Gastrocnemius medialis (tissue), 4 donors: ENCODE results near the gene TLR5. TPM values are rescaled to one million over a fixed set of nuclear protein-coding genes. Genes with fewer than 3 reads are reported as not detected.

ENCODE experiments used
- ATAC-seq, 2 donors: fragments of 150-250 bp; one replicate each; pipeline ENCODE4 v1.9.1; 2016
- DNase-seq, 2 donors: peaks; one replicate each; pipeline ENCODE4 v3.0.0-alpha.2; 2019
- H3K27ac ChIP-seq, 4 donors: fragments of 200-600 bp; sonication (generic); 1 replicate in 1 of 4; 2 replicates in 3 of 4; pipeline ENCODE4 v1.5.1; 2016 to 2018; ENCODE audit warnings: mild to moderate bottlenecking in 2 of 4, moderate library complexity in 1 of 4
- H3K27me3 ChIP-seq, 3 donors: fragments of 200-600 bp; sonication (generic) in 2 of 3; 1 replicate in 1 of 3; 2 replicates in 2 of 3; pipeline versions ENCODE4 v1.5.1 to v1.6.0; 2016 to 2019; ENCODE audit warnings: mild to moderate bottlenecking in 1 of 3, moderate library complexity in 1 of 3
- H3K36me3 ChIP-seq, 2 donors: fragments of 200-600 bp; sonication (generic) in 1 of 2; one replicate each; pipeline ENCODE4 v1.5.1; 2017 to 2018
- H3K4me1 ChIP-seq, 2 donors: fragments of 200-600 bp; sonication (generic) in 1 of 2; one replicate each; pipeline ENCODE4 v1.5.1; 2016 to 2017; ENCODE audit warnings: mild to moderate bottlenecking in 2 of 2
- H3K4me3 ChIP-seq, 4 donors: fragments of 200-600 bp; sonication (generic) in 3 of 4; 1 replicate in 1 of 4; 2 replicates in 3 of 4; pipeline ENCODE4 v1.5.1; 2016 to 2019; ENCODE audit warnings: mild to moderate bottlenecking in 2 of 4
- H3K9me3 ChIP-seq, 3 donors: fragments of 200-600 bp; sonication (generic) in 2 of 3; 1 replicate in 1 of 3; 2 replicates in 2 of 3; pipeline ENCODE4 v1.5.1; 2016 to 2019
- CTCF ChIP-seq, 5 experiments: fragments of 450-650 bp in 3 of 5; fragments of 200-600 bp in 2 of 5; sonication (generic) in 2 of 5; IDR thresholded peaks in 4 of 5; conservative IDR thresholded peaks in 1 of 5; 1 replicate in 4 of 5; 2 replicates in 1 of 5; pipeline ENCODE4 v1.5.1; 2016 to 2019; ENCODE audit warnings: antibody characterized with exemption in 5 of 5, mild to moderate bottlenecking in 3 of 5, moderate library complexity in 3 of 5
- POLR2A ChIP-seq, 2 donors: fragments of 450-650 bp; IDR thresholded peaks; one replicate each; pipeline ENCODE4 v1.6.1; 2017; ENCODE audit warnings: antibody characterized with exemption in 2 of 2, mild to moderate bottlenecking in 2 of 2, moderate library complexity in 2 of 2
- in situ Hi-C, 4 donors: fragments of 200-750 bp; cut with MboI; loops; one replicate each; pipeline versions ENCODE4 v1.15.0 to v1.8.0; 2017; ENCODE audit warnings: low sequenced_read_pairs in 4 of 4
- intact Hi-C: fragments of 100-400 bp; cut with DNase I; formaldehyde crosslinking; loops from one replicate; pipeline ENCODE4 v1.15.1; 2023; ENCODE audit warnings: low total_unique reads
- total RNA-seq, 4 donors: library from RNA; depleted of rRNA; stranded (reverse); fragments of >200 nt; gene quantifications; one replicate each; pipeline versions ENCODE4 v1.1.0 to v1.2.3, GENCODE V29; 2016

The TLR5 gene
- total RNA-seq, 4 donors from 2014 or later, result 0.49 to 2.1 (median 1.3) TPM

GRCh38 chr1:223152399-223152798, 9.4 kb upstream of the TLR5 start:
- no peak overlapping the region for H3K4me3 ChIP-seq
- in situ Hi-C loops, result no loop called here
- H3K36me3 ChIP-seq, result no peaks in the 10 kb centered on the region
- ATAC-seq (no peak), DNase-seq (no peak)
- no peak overlapping the region for H3K27ac ChIP-seq
- no peak for TF ChIP-seq CTCF (IDR thresholded peaks at IDR 0.05 in 4 of 5, conservative IDR thresholded peaks at IDR 0.05 in 1 of 5)
- TF ChIP-seq POLR2A (IDR thresholded peaks at IDR 0.05), result no peak
- H3K27me3 ChIP-seq, result no peaks in the 10 kb centered on the region
- H3K9me3 ChIP-seq, result no peaks in the 10 kb centered on the region
- peaks cover 0 to 4% of the 10 kb centered on the region in 2 donors for H3K4me1 ChIP-seq
- intact Hi-C loops, result no loop called here

- Histone ChIP-seq H3K27me3 (no peaks in the 10 kb centered on the region), H3K4me3 (no peak overlapping the region), H3K9me3 (no peaks in the 10 kb centered on the region), H3K4me1 (peaks cover 0 to 4% of the 10 kb centered on the region in 2 donors), H3K27ac (no peak overlapping the region), H3K36me3 (no peaks in the 10 kb centered on the region)
- TF ChIP-seq POLR2A (IDR thresholded peaks at IDR 0.05) (no peak), CTCF (IDR thresholded peaks at IDR 0.05 in 4 of 5, conservative IDR thresholded peaks at IDR 0.05 in 1 of 5) (no peak)
- DNase-seq (no peak), ATAC-seq (no peak)
- intact Hi-C loops (no loop called here), in situ Hi-C loops (no loop called here)
Observed at GRCh38 chr1:223150443-223150842, 7.4 kb upstream of the TLR5 start.

- TF ChIP-seq CTCF (IDR thresholded peaks at IDR 0.05 in 4 of 5, conservative IDR thresholded peaks at IDR 0.05 in 1 of 5) (no peak), POLR2A (IDR thresholded peaks at IDR 0.05) (no peak)
- intact Hi-C loops, result no loop called here
Observed at GRCh38 chr1:223147873-223148272, 4.8 kb upstream of the TLR5 start.

GRCh38 chr1:223147409-223147808, 4.4 kb upstream of the TLR5 start:
- DNase-seq, result no peak

More at GRCh38 chr1:223147873-223148272, 4.8 kb upstream of the TLR5 start:
- in situ Hi-C loops, result no loop called here
- H3K27me3 ChIP-seq, result no peaks in the 10 kb centered on the region
- DNase-seq, result no peak
- no peak overlapping the region for H3K27ac ChIP-seq
- peaks cover 6 to 7% of the 10 kb centered on the region in 2 donors for H3K4me1 ChIP-seq
- no peak overlapping the region for H3K4me3 ChIP-seq
- H3K9me3 ChIP-seq, result no peaks in the 10 kb centered on the region
- H3K36me3 ChIP-seq, result no peaks in the 10 kb centered on the region
- no peak for ATAC-seq

More at GRCh38 chr1:223147409-223147808, 4.4 kb upstream of the TLR5 start:
- intact Hi-C loops, result no loop called here
- no peaks in the 10 kb centered on the region for H3K9me3 ChIP-seq
- H3K36me3 ChIP-seq, result no peaks in the 10 kb centered on the region
- peaks cover 6 to 7% of the 10 kb centered on the region in 2 donors for H3K4me1 ChIP-seq
- TF ChIP-seq CTCF (IDR thresholded peaks at IDR 0.05 in 4 of 5, conservative IDR thresholded peaks at IDR 0.05 in 1 of 5) (no peak), POLR2A (IDR thresholded peaks at IDR 0.05) (no peak)
- H3K4me3 ChIP-seq, result no peak overlapping the region
- no peak overlapping the region for H3K27ac ChIP-seq
- in situ Hi-C loops, result no loop called here
- no peak for ATAC-seq
- no peaks in the 10 kb centered on the region for H3K27me3 ChIP-seq
